GM08714 (cell line): ENCODE data around the gene PLXNA4.

Source experiments
- H3K4me3 ChIP-seq: fragments of 200-500 bp; sonication (Bioruptor generic); 2 replicates; pipeline ENCODE4 v1.5.1; 2014; ENCODE audit warnings: mild to moderate bottlenecking, low read length, inconsistent platforms
- ZNF274 ChIP-seq: IDR thresholded peaks from 2 replicates; pipeline ENCODE4 v1.6.1; 2012; ENCODE audit warnings: mild to moderate bottlenecking, low read depth, low read length

PLXNA4 gene

DNA sequence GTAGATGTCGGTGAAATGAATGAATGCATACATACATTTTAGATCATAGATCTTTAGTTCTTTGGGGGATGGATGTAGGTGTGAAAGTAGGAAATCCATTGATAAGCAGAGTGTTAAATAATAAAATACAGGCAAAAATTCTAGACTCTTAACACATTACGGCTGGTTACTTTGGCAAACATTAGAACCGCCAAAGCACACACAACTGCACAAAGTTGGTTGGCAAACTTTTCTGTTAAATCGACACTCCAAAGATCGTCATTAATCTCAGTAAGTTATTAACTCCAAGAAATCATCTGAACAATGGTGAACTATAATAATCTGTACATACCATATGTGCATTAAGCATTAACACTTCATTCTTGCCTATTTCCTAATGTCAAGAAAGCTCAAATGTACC, 231.2 kb downstream of the PLXNA4 start:
- H3K4me3 ChIP-seq: no peak overlapping the region
- TF ChIP-seq ZNF274: no peak

DNA sequence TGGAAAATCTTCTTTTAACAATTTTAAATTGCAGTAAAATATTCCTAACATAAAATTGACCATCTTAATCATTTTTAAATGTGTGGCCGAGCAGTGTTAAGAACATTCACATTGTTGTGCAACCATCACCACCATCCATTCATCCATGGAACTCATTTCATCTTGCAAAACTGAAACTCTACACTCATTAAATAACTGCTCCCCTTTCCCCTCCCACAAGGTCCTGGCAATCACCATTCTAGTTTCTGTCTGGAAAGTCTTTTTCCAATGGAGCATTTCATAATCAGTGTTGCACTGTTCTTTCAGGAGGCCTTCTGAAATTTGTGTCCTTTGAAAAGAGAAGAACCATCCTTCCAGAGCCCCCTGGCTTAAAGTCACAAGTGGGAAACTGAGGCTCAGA, 233.1 kb downstream of the PLXNA4 start:
- no peak overlapping the region for H3K4me3 ChIP-seq
- TF ChIP-seq ZNF274: no peak

DNA sequence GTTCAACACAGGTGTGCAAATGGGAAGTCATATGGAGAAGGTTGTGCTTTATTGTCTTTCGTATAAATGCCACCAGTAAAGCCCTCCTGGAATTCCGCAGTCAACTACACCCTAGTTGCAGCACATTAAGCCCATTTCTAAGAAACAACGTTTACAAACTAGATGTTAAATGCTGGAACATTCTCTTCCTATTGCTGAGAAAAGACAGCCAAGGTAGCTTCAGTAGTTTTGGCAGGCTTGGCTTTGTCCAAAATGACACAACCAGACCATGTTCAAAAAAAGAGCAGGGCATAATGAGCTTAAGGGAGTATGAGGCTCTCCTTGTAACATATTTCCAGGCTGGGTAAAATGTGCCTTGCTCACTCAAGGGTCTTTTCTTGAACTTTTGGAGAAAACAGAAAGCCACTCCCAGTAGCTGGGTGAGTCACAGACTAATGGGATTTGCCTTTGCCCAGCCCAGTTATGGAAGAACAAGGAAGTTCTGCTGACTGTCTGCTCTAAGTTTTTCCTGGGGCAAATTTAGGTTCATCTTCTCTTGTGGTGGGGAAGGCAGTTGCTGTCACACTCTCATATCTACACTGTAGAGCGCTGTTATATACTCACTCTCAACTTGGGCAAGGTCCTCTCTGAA, 238.7 kb downstream of the PLXNA4 start:
- no peak overlapping the region for H3K4me3 ChIP-seq
- no peak for TF ChIP-seq ZNF274

DNA sequence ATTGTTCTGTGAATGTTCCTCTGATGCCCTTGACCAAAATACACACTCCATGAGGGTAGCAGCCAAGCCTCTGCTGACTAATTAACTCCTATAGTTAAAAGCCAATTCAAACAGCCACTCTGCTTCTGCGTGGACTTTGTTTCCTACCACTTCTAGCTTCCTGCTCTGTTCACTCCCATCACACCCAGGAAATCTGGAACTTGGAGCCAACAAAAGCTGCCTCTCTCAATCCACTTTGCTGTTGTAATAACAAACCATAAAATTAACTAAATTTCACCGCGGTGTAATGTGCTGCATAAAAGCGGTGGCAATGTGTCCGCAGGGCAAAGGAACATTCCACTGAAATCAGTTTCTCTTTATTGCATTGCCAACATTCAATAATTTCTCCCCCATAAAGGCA, 239.5 kb downstream of the PLXNA4 start:
- no peak for TF ChIP-seq ZNF274
- no peak overlapping the region for H3K4me3 ChIP-seq

DNA sequence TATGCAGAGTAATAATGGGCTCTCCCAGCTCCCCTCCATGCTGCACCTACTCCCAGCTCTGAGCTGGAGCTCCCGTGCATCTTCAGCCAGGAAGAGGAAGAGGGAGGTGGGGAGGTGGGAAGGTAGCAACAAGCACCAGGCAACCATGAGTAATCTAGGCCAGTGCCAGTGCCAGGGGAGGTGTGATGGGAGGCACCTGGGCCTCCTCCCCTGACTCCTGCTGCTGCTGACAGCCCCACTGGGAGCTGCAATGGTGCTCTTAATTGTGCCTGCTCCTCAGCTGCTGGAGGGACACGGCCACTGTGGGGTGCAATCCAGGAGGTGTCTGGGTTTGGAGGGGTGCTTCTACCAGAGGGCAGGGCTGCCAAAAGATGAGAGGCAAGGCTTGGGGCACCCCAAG, 243.0 kb downstream of the PLXNA4 start:
- no peak for TF ChIP-seq ZNF274
- no peak overlapping the region for H3K4me3 ChIP-seq

DNA sequence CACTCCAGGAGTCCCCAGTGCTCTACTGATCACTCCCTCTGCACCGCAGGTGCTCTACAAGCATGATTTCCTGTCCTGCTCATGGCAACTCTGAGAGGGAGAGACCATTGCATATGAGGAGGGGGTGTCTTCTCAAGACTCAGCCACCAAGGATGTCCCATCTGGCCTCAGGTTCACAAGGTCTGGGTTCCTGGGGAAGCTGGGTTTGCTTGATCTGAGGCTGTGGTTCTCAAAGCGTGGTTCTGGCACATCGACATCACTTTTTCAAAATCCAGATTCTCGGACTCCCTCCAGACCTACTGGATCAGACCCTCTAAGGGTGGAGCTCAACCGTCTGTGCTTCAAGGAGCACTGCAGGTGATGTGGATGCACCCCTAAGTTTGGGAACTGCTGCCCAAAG, 247.5 kb downstream of the PLXNA4 start:
- TF ChIP-seq ZNF274: no peak
- no peak overlapping the region for H3K4me3 ChIP-seq

DNA sequence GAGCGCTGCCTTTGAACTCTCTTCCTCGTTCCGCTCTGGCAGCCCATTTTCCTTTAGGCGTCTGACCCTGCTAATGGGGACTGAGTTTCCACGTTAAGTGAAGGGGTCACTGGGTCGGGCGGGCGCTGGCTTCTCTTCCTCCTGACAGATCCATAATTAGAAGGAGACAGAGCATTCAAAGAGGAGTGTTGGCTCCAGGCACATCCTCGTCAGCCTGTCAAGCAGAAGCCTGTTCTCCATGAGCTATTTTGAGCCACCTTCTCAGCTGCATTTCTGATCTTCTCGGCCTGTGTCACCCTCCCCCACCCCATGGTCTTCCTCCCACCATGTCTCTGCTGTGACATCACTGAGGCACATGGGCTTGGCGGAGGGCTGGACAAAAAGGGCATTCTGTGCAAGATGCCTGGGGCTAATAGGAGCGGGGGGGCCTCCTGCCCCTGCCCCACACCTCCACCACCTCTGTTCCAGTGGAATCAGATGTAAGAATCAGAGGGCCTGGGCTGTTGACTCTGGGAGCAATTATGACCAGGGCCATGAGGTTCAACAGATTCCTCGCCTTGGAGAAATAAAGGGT, 248.1 kb downstream of the PLXNA4 start:
- TF ChIP-seq ZNF274: no peak
- no peak overlapping the region for H3K4me3 ChIP-seq

DNA sequence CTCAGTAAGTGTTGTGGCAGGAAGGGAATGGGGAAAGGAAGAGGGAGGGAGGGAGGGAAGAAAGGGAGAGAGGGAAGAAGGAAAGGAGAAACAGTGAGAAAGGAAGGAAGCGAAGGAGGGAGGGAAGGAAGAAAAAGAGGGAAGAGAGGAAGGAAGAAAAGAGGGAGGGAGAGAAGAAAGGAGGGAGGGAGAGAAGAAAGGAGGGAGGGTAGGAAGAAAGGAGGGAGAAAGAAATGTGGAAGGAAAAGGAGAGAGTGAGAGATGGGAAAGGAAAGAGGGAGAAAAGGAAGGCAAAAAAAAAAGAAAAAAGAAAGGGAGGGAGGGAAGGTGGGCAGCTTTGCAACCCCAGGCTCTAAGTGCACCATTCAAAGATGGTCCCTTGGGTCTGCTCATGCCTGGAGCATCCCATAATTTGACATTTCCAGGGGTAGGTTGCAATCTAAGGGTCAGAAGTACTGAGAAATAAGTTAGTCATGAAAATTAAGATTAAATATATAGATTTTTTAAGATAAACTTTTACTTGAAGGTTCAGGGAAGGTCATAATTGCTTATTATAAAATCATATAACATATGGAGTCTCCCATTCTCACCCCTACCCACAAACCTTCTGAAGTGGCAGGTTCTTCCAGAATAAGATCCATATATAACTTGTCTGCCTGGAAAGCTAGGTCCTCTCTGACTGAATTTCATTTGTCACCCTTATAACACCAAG, 249.2 kb downstream of the PLXNA4 start:
- H3K4me3 ChIP-seq: no peak overlapping the region
- TF ChIP-seq ZNF274: no peak

DNA sequence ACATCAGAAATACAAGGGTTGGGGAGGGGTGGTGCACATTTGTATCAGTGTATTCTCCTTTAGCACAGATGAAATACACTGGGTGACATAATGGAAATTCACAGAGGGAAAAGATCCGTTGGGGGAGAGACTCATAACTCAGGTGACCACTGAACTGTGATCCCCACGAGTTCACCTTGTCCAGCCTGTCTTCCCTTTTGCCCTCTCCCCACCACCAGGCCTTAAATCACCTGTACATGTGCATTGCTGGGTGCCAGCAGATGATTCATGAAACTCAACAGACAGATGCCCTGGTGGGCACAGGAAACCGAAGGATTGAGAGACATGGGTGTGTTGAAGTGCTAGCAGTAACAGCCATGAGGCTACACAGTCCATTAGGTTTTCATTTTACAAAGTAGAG, 253.3 kb downstream of the PLXNA4 start:
- no peak for TF ChIP-seq ZNF274
- H3K4me3 ChIP-seq: no peak overlapping the region

DNA sequence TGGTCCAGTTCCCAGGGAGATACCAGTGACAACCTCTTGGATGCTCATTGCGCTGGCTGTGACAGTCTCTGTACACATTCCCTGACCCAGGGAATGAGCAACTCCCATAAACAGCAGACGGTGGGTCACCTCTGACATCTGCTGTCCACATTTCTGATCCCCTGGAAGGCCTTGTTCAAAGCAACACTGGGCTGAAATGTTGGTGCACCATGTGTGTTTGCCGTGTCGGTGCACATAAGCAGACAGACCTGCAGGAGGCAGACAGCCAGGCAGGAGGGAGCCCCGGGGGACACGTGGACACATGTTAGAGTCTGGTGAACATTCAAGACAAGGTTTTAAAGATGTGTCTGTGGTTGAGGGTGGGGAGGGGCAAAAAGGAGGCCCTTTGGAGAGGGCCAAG, 254.9 kb downstream of the PLXNA4 start:
- TF ChIP-seq ZNF274: no peak
- H3K4me3 ChIP-seq: no peak overlapping the region

DNA sequence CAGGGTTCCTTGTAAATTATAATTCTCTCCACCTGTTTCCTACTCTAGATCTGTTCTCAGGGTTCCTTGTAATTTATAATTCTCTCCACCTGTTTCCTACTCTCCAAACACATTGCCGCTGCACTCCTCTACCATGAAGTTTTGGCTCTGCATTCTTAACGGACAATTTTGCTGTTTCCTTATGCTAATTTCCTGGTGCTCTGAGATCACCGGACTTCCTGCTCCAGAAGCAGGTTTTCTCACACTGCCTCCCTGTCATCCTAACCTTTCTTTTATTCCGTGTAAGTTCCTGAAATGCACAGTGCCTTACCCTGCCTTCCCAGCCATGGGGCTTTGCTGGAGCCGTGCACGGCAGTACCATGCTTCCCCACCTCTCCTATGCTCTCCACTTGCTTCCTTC, 256.8 kb downstream of the PLXNA4 start:
- H3K4me3 ChIP-seq: no peak overlapping the region
- no peak for TF ChIP-seq ZNF274

DNA sequence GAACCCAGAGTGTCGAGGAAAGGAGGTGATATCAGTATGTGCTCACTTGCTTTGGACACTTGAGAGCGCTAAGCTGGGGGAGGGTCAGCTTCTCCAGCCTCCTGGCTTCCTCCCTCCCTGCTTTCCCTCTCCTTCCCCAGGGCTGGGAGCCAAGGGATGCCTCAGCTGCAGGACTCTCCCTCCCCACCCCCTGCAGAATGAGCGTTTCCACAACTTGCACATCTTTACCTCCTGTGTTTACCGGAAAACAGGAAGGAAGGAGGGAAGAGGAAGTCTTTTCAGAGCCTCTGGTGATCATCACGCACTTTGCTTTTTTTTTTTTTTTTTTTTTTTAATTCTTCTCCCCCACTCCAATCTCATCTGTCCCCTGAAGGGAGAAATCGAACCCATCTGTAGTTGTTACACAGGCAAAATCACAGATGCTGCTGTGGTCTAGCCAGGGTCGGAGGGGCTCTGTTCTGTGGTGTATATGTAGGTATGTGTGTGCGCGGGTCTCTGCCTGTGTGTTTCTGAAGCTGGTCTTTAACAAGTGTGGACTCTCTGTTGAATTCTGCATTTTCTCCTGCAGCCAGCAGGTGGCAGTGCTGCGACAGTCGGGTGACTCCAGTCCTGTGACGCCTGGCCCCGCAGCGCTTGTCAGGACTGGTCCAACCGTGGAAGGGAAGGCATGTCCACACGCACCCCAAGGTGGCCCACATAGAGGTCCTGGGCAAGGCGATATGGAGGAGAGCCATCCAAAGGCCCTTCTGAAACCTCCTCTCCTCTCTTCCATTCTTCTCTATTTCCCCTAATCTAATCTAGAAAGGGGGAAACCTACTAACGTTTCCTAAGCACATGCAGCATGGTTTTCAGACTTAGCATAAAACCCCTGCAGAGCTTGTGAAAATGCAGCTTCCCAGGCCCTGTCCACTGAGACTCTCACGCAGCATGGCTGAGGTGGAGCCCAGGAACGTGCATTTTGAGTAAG, 257.6 kb downstream of the PLXNA4 start:
- no peak overlapping the region for H3K4me3 ChIP-seq
- no peak for TF ChIP-seq ZNF274

DNA sequence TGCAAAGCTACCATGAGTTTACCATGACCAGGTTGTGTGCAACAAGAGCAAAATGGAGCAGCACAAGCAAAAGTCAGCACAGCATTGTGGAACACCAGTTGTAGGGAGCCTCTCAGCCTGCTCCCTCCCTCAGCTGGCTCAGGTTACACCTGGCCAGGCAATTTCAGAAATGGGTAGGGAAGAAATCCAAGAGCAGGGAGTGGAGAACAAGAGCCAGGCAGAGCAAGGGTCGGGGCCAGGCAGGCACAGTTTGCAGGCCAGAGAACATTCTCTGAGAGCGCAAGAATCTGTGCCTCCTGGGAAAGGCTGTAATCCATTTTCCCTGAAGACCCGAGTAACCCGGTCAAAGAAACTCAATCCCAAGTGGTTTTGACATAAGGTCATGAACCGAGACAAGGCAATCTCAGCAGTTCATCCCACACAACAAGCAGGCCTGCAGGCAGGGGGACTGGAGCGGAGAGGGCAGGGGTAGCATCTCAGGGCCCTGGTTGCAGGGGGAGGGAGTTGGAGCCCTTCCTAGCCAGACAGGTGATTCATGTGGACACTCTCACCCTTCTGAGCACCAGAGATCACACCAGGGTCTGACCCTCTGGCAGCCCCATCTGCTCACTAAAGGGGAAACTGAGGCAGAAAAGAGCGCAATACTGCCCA, 258.4 kb downstream of the PLXNA4 start:
- no peak overlapping the region for H3K4me3 ChIP-seq
- no peak for TF ChIP-seq ZNF274

DNA sequence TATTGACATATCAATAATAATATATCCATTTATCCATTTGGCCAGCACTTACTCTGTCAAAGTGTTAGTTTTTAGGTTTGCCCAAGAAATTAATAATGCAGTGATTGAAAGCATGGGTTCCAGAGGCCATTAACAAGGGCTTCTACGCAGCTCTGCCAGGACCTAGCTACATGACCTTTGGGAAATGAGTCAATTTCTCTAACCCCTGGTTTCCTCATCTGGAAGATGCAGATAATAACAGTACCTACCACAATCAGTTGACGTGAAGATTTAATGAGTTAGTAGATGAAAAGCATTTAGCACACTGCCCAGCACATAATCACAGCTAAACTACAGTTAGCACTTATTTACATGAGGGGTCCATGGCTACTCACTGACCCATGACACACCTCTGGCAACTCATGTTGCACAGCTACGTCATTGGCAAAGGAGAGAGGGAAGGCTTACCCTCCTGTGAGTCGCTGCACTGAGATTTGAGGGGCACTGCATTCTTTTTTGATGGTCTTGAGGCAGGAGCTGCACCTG, 263.7 kb downstream of the PLXNA4 start:
- TF ChIP-seq ZNF274: no peak
- H3K4me3 ChIP-seq: no peak overlapping the region
